ENCODE results near the gene SMAD6. TPM values are rescaled to one million over a fixed set of nuclear protein-coding genes. Genes with fewer than 3 reads are reported as not detected.
A peak's percentile ranks its signal among the peaks of the same experiment; 100 is the strongest.

Gene SMAD6
- total RNA-seq, 6 experiments from 2014 or later, result 10.5 to 17.2 (median 12.3) TPM

- Histone ChIP-seq H3K4me1 (peaks cover 0 to 20% (median 5%) of the 10 kb centered on the region in 4 donors), H3K27me3 (no peaks in the 10 kb centered on the region), H3K9me3 (no peaks in the 10 kb centered on the region), H3K27ac (peak overlapping the region; percentile 42 to 73 (median 54)), H3K36me3 (no peaks in the 10 kb centered on the region), H3K4me3 (no peak overlapping the region)
- no peak for TF ChIP-seq CTCF (IDR thresholded peaks at IDR 0.05)
- TF ChIP-seq POLR2A (IDR thresholded peaks at IDR 0.05), result no peak
- intact Hi-C loops (cut with DNase I), result no loop called here
- no peak for DNase-seq
- 84% methylated on average over 4 of the region's 9 CpGs for WGBS (ENCODE audit: insufficient coverage, low coverage, low lambda C conversion rate, missing lambda C conversion rate)
- no peak for ATAC-seq
Measured at GRCh38 chr15:66657185-66658020, 44.6 kb upstream of the SMAD6 start.

GRCh38 chr15:66658044-66658443 is 44.0 kb upstream of the SMAD6 start:
- 46% methylated on average over 5 of the region's 5 CpGs for WGBS (ENCODE audit: insufficient coverage, low coverage, low lambda C conversion rate, missing lambda C conversion rate)
- peak in 1 of 4 donors; percentile 3 for ATAC-seq
- no peaks in the 10 kb centered on the region for H3K9me3 ChIP-seq
- peaks cover 0 to 16% (median 2%) of the 10 kb centered on the region in 4 donors for H3K4me1 ChIP-seq
- TF ChIP-seq POLR2A (IDR thresholded peaks at IDR 0.05), result no peak
- no peak for TF ChIP-seq CTCF (IDR thresholded peaks at IDR 0.05)
- H3K4me3 ChIP-seq, result no peak overlapping the region
- no peak for DNase-seq
- H3K27me3 ChIP-seq, result no peaks in the 10 kb centered on the region
- H3K27ac ChIP-seq, result peak overlapping the region; percentile 42 to 73 (median 54)
- no peaks in the 10 kb centered on the region for H3K36me3 ChIP-seq
- intact Hi-C loops (cut with DNase I), result no loop called here

DNA sequence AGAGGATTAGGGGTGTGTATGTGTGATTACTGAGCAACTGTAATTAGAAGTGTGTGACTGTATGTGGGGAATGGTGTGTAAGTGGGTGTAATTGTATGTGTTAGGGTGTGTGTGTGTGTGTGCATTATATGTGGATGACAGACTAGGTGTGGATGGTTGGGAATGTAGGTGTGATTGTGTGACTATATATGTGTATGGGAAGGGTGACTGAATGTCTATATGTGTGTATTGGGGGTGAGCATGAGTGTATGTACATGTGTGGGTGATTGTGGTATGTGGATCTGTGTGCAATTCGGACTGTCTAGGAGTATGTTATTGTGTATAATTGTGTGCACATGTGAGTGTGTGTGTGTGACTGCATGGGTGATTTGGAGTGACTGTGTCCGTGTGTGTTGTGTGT is 43.2 kb upstream of the SMAD6 start:
- intact Hi-C loops (cut with DNase I), result no loop called here
- ATAC-seq, result no peak
- no peaks in the 10 kb centered on the region for H3K9me3 ChIP-seq
- no CpG with 5 or more reads among the region's 2 CpGs for WGBS (ENCODE audit: insufficient coverage, low coverage, low lambda C conversion rate, missing lambda C conversion rate)
- H3K27me3 ChIP-seq, result no peaks in the 10 kb centered on the region
- H3K4me3 ChIP-seq, result no peak overlapping the region
- no peak for DNase-seq
- H3K27ac ChIP-seq, result no peak overlapping the region
- H3K4me1 ChIP-seq, result peaks cover 0 to 8% (median 0%) of the 10 kb centered on the region in 4 donors
- H3K36me3 ChIP-seq, result no peaks in the 10 kb centered on the region
- TF ChIP-seq POLR2A (IDR thresholded peaks at IDR 0.05) (no peak), CTCF (IDR thresholded peaks at IDR 0.05) (no peak)

DNA sequence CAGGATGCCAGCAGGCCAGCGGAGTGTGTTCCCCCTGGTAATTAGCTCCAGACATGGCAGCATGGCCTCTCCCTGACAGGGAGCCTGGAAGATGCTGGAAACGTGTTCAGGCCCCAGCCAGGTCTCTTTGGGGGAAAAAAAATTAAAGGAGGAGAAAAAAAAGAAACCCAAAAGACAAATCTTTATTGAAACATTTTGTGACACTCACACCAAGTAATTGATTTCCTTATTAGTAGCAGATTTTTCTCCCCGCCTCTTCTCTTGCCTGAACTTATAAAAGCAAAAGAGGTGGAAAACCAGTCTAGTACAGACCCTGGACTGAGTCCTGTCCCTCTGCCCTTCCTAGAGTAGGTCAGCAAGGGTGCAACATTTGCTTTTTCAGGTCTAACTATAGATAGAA is 42.7 kb upstream of the SMAD6 start:
- ATAC-seq (no peak), DNase-seq (no peak)
- H3K27ac ChIP-seq, result no peak overlapping the region
- no peaks in the 10 kb centered on the region for H3K9me3 ChIP-seq
- 85% methylated on average over 2 of the region's 3 CpGs for WGBS (ENCODE audit: insufficient coverage, low coverage, low lambda C conversion rate, missing lambda C conversion rate)
- H3K27me3 ChIP-seq, result no peaks in the 10 kb centered on the region
- TF ChIP-seq POLR2A (IDR thresholded peaks at IDR 0.05) (no peak), CTCF (IDR thresholded peaks at IDR 0.05) (no peak)
- no peak overlapping the region for H3K4me3 ChIP-seq
- peaks cover 0 to 3% (median 0%) of the 10 kb centered on the region in 4 donors for H3K4me1 ChIP-seq
- intact Hi-C loops (cut with DNase I), result no loop called here
- H3K36me3 ChIP-seq, result no peaks in the 10 kb centered on the region

Measured in right lobe of liver (tissue), 6 donors.